H1 (cell line): Measurements from ENCODE around the gene GRIA1. TPM values are rescaled to one million over a fixed set of nuclear protein-coding genes. Genes with fewer than 3 reads are reported as not detected.

ENCODE experiments used
- CTCF ChIA-PET: fragments of 300-600 bp; sonication (Branson Sonifier 250); formaldehyde crosslinking; loops from one replicate; lab custom pipeline; 2021; ENCODE audit not compliant: partially characterized antibody; lab: Charles Lee
- POLR2A ChIA-PET: fragments of 300-600 bp; sonication (Branson Sonifier 250); formaldehyde crosslinking; loops from one replicate; lab custom pipeline; 2021; ENCODE audit warnings: inconsistent platforms; ENCODE audit not compliant: partially characterized antibody; lab: Charles Lee
- DNase-seq, 2 experiments: peaks; one replicate each; pipeline versions ENCODE4 v3.0.0 to v3.0.0-alpha.2; 2010 to 2022; ENCODE audit warnings: low spot score in 2 of 2, low read depth in 1 of 2, mixed read lengths in 1 of 2
- FAIRE-seq: peaks from 2 replicates; lab custom pipeline; 2011; peaks lifted over from hg19 to GRCh38; lab: Jason Lieb, UNC
- H2AFZ ChIP-seq: 2 replicates; pipeline ENCODE4 v1.8.1; 2012; ENCODE audit warnings: low read length, inconsistent platforms
- H2AK5ac ChIP-seq: 2 replicates; pipeline ENCODE4 v1.6.1; 2013; ENCODE audit warnings: low read depth, low read length
- H2BK120ac ChIP-seq: replicated peaks from 2 replicates; pipeline ENCODE3; 2013; ENCODE audit warnings: low read depth, low read length, inconsistent platforms
- H2BK12ac ChIP-seq: 2 replicates; pipeline ENCODE4 v1.6.1; 2013; ENCODE audit warnings: low read depth, low read length
- H2BK15ac ChIP-seq: 2 replicates; pipeline ENCODE4 v1.6.1; 2013; ENCODE audit warnings: low read length
- H2BK20ac ChIP-seq: 2 replicates; pipeline ENCODE4 v1.6.1; 2013; ENCODE audit warnings: low read length
- H2BK5ac ChIP-seq: 2 replicates; pipeline ENCODE4 v1.6.1; 2013; ENCODE audit warnings: low read depth, low read length
- H3K14ac ChIP-seq: 2 replicates; pipeline ENCODE4 v1.6.1; 2013; ENCODE audit warnings: inconsistent platforms; ENCODE audit not compliant: insufficient read length
- H3K18ac ChIP-seq: 2 replicates; pipeline ENCODE4 v1.6.1; 2013; ENCODE audit warnings: low read length; ENCODE audit errors: extremely low read depth
- H3K23ac ChIP-seq: 2 replicates; pipeline ENCODE4 v1.6.1; 2013; ENCODE audit warnings: inconsistent platforms; ENCODE audit not compliant: insufficient read length
- H3K23me2 ChIP-seq: 2 replicates; pipeline ENCODE4 v1.6.1; 2013; ENCODE audit warnings: low read depth, low read length
- H3K27ac ChIP-seq: 2 replicates; pipeline ENCODE4 v1.6.1; 2011; ENCODE audit warnings: low read depth, low read length, inconsistent platforms
- H3K27me3 ChIP-seq, 4 experiments: replicated peaks in 1 of 4; 1 replicate in 1 of 4; 2 replicates in 3 of 4; pipeline versions ENCODE4 v1.6.1 to v1.8.1; 2011 to 2013; ENCODE audit warnings: low read length in 3 of 4, mild to moderate bottlenecking in 3 of 4, inconsistent platforms in 2 of 4, mixed read lengths in 2 of 4, moderate library complexity in 1 of 4; ENCODE audit not compliant: control insufficient read depth in 3 of 4, insufficient read depth in 3 of 4; ENCODE audit errors: extremely low read depth in 1 of 4
- H3K36me3 ChIP-seq, 4 experiments: 2 replicates each; pipeline versions ENCODE4 v1.6.1 to v1.8.1; 2011 to 2013; ENCODE audit warnings: mild to moderate bottlenecking in 4 of 4, low read length in 3 of 4, moderate library complexity in 2 of 4, control low read depth in 1 of 4, inconsistent platforms in 1 of 4; ENCODE audit not compliant: insufficient read depth in 4 of 4, control insufficient read depth in 2 of 4
- H3K4ac ChIP-seq: replicated peaks from 2 replicates; pipeline ENCODE3; 2013; ENCODE audit warnings: low read length, low read depth, mixed read lengths, inconsistent platforms; ENCODE audit not compliant: insufficient read length
- H3K4me1 ChIP-seq, 4 experiments: replicated peaks in 1 of 4; 1 replicate in 1 of 4; 2 replicates in 3 of 4; pipeline versions ENCODE4 v1.6.1 to v1.8.1; 2011 to 2013; ENCODE audit warnings: low read length in 3 of 4, inconsistent platforms in 2 of 4, mixed read lengths in 1 of 4; ENCODE audit not compliant: insufficient read depth in 4 of 4, control insufficient read depth in 3 of 4
- H3K4me2 ChIP-seq, 2 experiments: 2 replicates each; pipeline versions ENCODE4 v1.6.1 to v1.8.1; 2011 to 2013; ENCODE audit warnings: low read depth in 2 of 2, low read length in 2 of 2, control low read depth in 1 of 2, inconsistent platforms in 1 of 2, mild to moderate bottlenecking in 1 of 2; ENCODE audit not compliant: insufficient read depth in 1 of 2
- H3K4me3 ChIP-seq, 4 experiments: fragments of 200-600, 300-600 bp in 1 of 4; sonication (generic), shearing (Covaris generic), sonication (Bioruptor Twin) in 1 of 4; 2 replicates each; pipeline versions ENCODE4 v1.5.1 to v1.8.1; 2011 to 2016; ENCODE audit warnings: low read length in 4 of 4, low read depth in 3 of 4, control low read depth in 2 of 4, inconsistent platforms in 2 of 4, mild to moderate bottlenecking in 2 of 4, mixed read lengths in 1 of 4, moderate library complexity in 1 of 4; ENCODE audit not compliant: insufficient read depth in 2 of 4; ENCODE audit errors: extremely low read depth in 1 of 4
- H3K56ac ChIP-seq: replicated peaks from 2 replicates; pipeline ENCODE3; 2013; ENCODE audit warnings: low read depth, mild to moderate bottlenecking, mixed read lengths, low read length, inconsistent platforms; ENCODE audit not compliant: insufficient read length
- H3K79me1 ChIP-seq: 2 replicates; pipeline ENCODE4 v1.6.1; 2013; ENCODE audit warnings: low read depth, low read length, control low read depth
- H3K79me2 ChIP-seq, 2 experiments: 2 replicates each; pipeline versions ENCODE4 v1.6.1 to v1.8.1; 2012 to 2013; ENCODE audit warnings: low read length in 2 of 2, mild to moderate bottlenecking in 2 of 2, inconsistent platforms in 1 of 2; ENCODE audit not compliant: insufficient read depth in 2 of 2, control insufficient read depth in 1 of 2
- H3K9ac ChIP-seq, 4 experiments: replicated peaks in 1 of 4; 1 replicate in 1 of 4; 2 replicates in 3 of 4; pipeline versions ENCODE4 v1.6.1 to v1.8.1; 2011 to 2013; ENCODE audit warnings: low read depth in 3 of 4, low read length in 3 of 4, control low read depth in 2 of 4, mild to moderate bottlenecking in 2 of 4, moderate library complexity in 2 of 4, inconsistent platforms in 1 of 4; ENCODE audit errors: extremely low read depth in 1 of 4
- H3K9me3 ChIP-seq, 2 experiments: 2 replicates each; pipeline versions ENCODE4 v1.6.1 to v1.8.1; 2012 to 2013; ENCODE audit warnings: mild to moderate bottlenecking in 2 of 2, moderate library complexity in 2 of 2, control low read depth in 1 of 2, inconsistent platforms in 1 of 2, low read depth in 1 of 2, low read length in 1 of 2, mixed read lengths in 1 of 2; ENCODE audit not compliant: insufficient read depth in 2 of 2
- H4K20me1 ChIP-seq, 2 experiments: replicated peaks in 1 of 2; 2 replicates each; pipeline versions ENCODE3 to v1.8.1; 2011 to 2013; ENCODE audit warnings: inconsistent platforms in 2 of 2, low read length in 2 of 2, mild to moderate bottlenecking in 1 of 2; ENCODE audit not compliant: insufficient read depth in 2 of 2, control insufficient read depth in 1 of 2
- H4K5ac ChIP-seq: 2 replicates; pipeline ENCODE4 v1.6.1; 2013; ENCODE audit warnings: low read length, low read depth, mixed read lengths, inconsistent platforms; ENCODE audit not compliant: insufficient read length
- H4K8ac ChIP-seq: 2 replicates; pipeline ENCODE4 v1.8.0; 2013; ENCODE audit warnings: mild to moderate bottlenecking, moderate library complexity, low read length, inconsistent platforms; ENCODE audit not compliant: insufficient read depth; ENCODE audit errors: extremely low read depth
- H4K91ac ChIP-seq: replicated peaks from 2 replicates; pipeline ENCODE3; 2013; ENCODE audit warnings: low read length, mixed read lengths, inconsistent platforms; ENCODE audit not compliant: insufficient read length
- ATF3 ChIP-seq: IDR thresholded peaks from 2 replicates; pipeline ENCODE4 v1.6.1; 2011; ENCODE audit warnings: low read depth, mild to moderate bottlenecking, low read length; ENCODE audit not compliant: insufficient read depth
- BCL11A ChIP-seq, 2 experiments: IDR thresholded peaks; one replicate each; pipeline ENCODE4 v1.6.1; 2011; ENCODE audit warnings: low read depth in 2 of 2, low read length in 2 of 2, mild to moderate bottlenecking in 2 of 2
- CHD2 ChIP-seq: IDR thresholded peaks from 2 replicates; pipeline ENCODE4 v1.6.1; 2012; ENCODE audit warnings: low read length, improper control_type of control experiment
- CREB1 ChIP-seq: IDR thresholded peaks from 2 replicates; pipeline ENCODE4 v1.6.1; 2012; ENCODE audit warnings: inconsistent platforms
- JUND ChIP-seq: IDR thresholded peaks from 2 replicates; pipeline ENCODE4 v1.6.1; 2011; ENCODE audit warnings: mild to moderate bottlenecking, improper control_type of control experiment, low read length
- KDM5A ChIP-seq: fragments of 200-600 bp; IDR thresholded peaks from 2 replicates; pipeline ENCODE4 v1.7.1; 2012; ENCODE audit warnings: mild to moderate bottlenecking, low read length, inconsistent platforms, mixed read lengths
- MAX ChIP-seq: IDR thresholded peaks from 2 replicates; pipeline ENCODE4 v1.6.1; 2012; ENCODE audit warnings: inconsistent platforms
- PHF8 ChIP-seq: fragments of 200-600 bp; sonication (generic); conservative IDR thresholded peaks from 2 replicates; pipeline ENCODE4 v1.7.1; 2012; ENCODE audit warnings: low read depth, mild to moderate bottlenecking, inconsistent platforms, low read length, moderate library complexity
- POLR2A ChIP-seq, 2 experiments: IDR thresholded peaks; 1 replicate in 1 of 2; 2 replicates in 1 of 2; pipeline ENCODE4 v1.6.1; 2011; ENCODE audit warnings: low read depth in 2 of 2, low read length in 2 of 2, mild to moderate bottlenecking in 2 of 2; ENCODE audit errors: control extremely low read depth in 1 of 2
- RNF2 ChIP-seq: fragments of 200-900, 300-1000 bp; sonication (generic); IDR thresholded peaks from 2 replicates; pipeline ENCODE4 v1.7.1; 2016; ENCODE audit warnings: borderline replicate concordance, low read depth, mild to moderate bottlenecking, antibody characterized with exemption, low read length; ENCODE audit not compliant: poor library complexity, severe bottlenecking; ENCODE audit errors: missing control alignments
- RXRA ChIP-seq: IDR thresholded peaks from 2 replicates; pipeline ENCODE4 v1.6.1; 2011; ENCODE audit warnings: low read depth, mild to moderate bottlenecking, low read length, moderate library complexity; ENCODE audit not compliant: insufficient read depth
- SIN3A ChIP-seq, 2 experiments: IDR thresholded peaks in 1 of 2; conservative IDR thresholded peaks in 1 of 2; 2 replicates each; pipeline ENCODE4 v1.6.1; 2011 to 2012; ENCODE audit warnings: low read length in 2 of 2, improper control_type of control experiment in 1 of 2, low read depth in 1 of 2, mild to moderate bottlenecking in 1 of 2
- SP2 ChIP-seq: IDR thresholded peaks from 2 replicates; pipeline ENCODE4 v1.6.1; 2012; ENCODE audit warnings: mild to moderate bottlenecking, low read length, inconsistent platforms
- SRF ChIP-seq: IDR thresholded peaks from 2 replicates; pipeline ENCODE4 v1.6.1; 2011; ENCODE audit warnings: mild to moderate bottlenecking, low read depth, low read length, moderate library complexity
- WGBS, 2 experiments: shearing (Covaris generic) in 1 of 2; methylation state at CpG; one replicate each; pipeline versions ENCODE4 v1.1.6 to v1.1.7; 2013 to 2015; ENCODE audit warnings: low lambda C conversion rate in 2 of 2, mixed read lengths in 2 of 2, inconsistent platforms in 1 of 2, low coverage in 1 of 2, missing lambda C conversion rate in 1 of 2; ENCODE audit not compliant: insufficient replicate concordance in 2 of 2, insufficient coverage in 1 of 2, insufficient read length in 1 of 2; ENCODE audit errors: extremely low coverage in 1 of 2, missing lambda C conversion rate in 1 of 2; 5-methylcytosine and 5-hydroxymethylcytosine counted together
- polyA plus RNA-seq, 7 experiments: library from polyadenylated mRNA; depleted of rRNA in 3 of 7; stranded (reverse) in 5 of 7; unstranded in 2 of 7; fragments of >200 nt in 5 of 7; fragments of 200-250 nt in 2 of 7; gene quantifications; 1 replicate in 5 of 7; 2 replicates in 1 of 7; 4 replicates in 1 of 7; pipeline versions ENCODE4 v1.2.1 to v1.2.3, GENCODE V29; 2011 to 2013; ENCODE audit warnings: missing spikeins in 2 of 7, mixed read lengths in 2 of 7
- total RNA-seq: library from RNA; stranded (reverse); fragmentation: NEBNext Ultra II Directional; extraction: Animal tissue kit (Norgen Biotek cat#: 25700); gene quantifications from 2 replicates; pipeline ENCODE4 v1.2.1, GENCODE V29; 2021

Gene GRIA1
- total and polyA plus RNA-seq, 2 of the 8 experiments (the other 6 are each of a cell fraction or from before 2014, with no cell fraction given): 0.97 to 2.5 TPM

- H3K23me2 ChIP-seq: no peaks in the 10 kb centered on the region
- H3K79me2 ChIP-seq: no peaks in the 10 kb centered on the region
- no peak overlapping the region for H2BK15ac ChIP-seq
- H3K4me3 ChIP-seq: no peak overlapping the region
- H4K5ac ChIP-seq: no peak overlapping the region
- POLR2A ChIA-PET: no interaction called here
- FAIRE-seq (no peak), DNase-seq (no peak)
- no peak overlapping the region for H2BK12ac ChIP-seq
- H3K9me3 ChIP-seq: 0 out of 4 replicates have a peak, but pooled peaks cover 0 to 1% of the 10 kb centered on the region in 2 experiments
- H2AK5ac ChIP-seq: no peak overlapping the region
- H3K4me1 ChIP-seq: peaks cover 0 to 3% (median 0%) of the 10 kb centered on the region in 4 experiments; a peak in 1 of 7 replicates
- H4K20me1 ChIP-seq: no peaks in the 10 kb centered on the region
- H3K27me3 ChIP-seq: no peaks in the 10 kb centered on the region
- 93% methylated on average over 3 of the region's 3 CpGs; no CpG with 5 or more reads in 1 of the 2 experiments for WGBS, 2 experiments
- CTCF ChIA-PET: interaction anchor here (1.1 to 1.3 kb wide), 2 partner anchors 16 to 57 kb away, joined by 4 to 7 read pairs; no protein-coding TSS in a partner anchor
- H3K56ac ChIP-seq: no peak overlapping the region
- no peak overlapping the region for H4K8ac ChIP-seq
- no peak overlapping the region for H3K14ac ChIP-seq
- H2BK5ac ChIP-seq: no peak overlapping the region
- no peak overlapping the region for H3K23ac ChIP-seq
- H2AFZ ChIP-seq: no peak overlapping the region
- no peaks in the 10 kb centered on the region for H3K79me1 ChIP-seq
- no peak overlapping the region for H2BK120ac ChIP-seq
- no peak overlapping the region for H2BK20ac ChIP-seq
- H3K27ac ChIP-seq: no peak overlapping the region
- no peak overlapping the region for H3K18ac ChIP-seq
- H3K9ac ChIP-seq: no peak overlapping the region
- H3K4me2 ChIP-seq: no peak overlapping the region
- H3K36me3 ChIP-seq: no peaks in the 10 kb centered on the region
- H3K4ac ChIP-seq: no peak overlapping the region
- no peak overlapping the region for H4K91ac ChIP-seq
- no peak for TF ChIP-seq SIN3A (conservative IDR thresholded peaks at IDR 0.05 in 1 of 2, IDR thresholded peaks at IDR 0.05 in 1 of 2; ENCODE audit: low read depth in 1 of 2, low read length in 2 of 2)
- TF ChIP-seq SRF: no peak
- no peak for TF ChIP-seq PHF8
- no peak for TF ChIP-seq JUND
- TF ChIP-seq KDM5A: no peak
- TF ChIP-seq MAX: no peak
- TF ChIP-seq CREB1: no peak
- no peak for TF ChIP-seq POLR2A (IDR thresholded peaks at IDR 0.05; ENCODE audit: control extremely low read depth in 1 of 2, low read depth in 2 of 2, low read length in 2 of 2)
- TF ChIP-seq BCL11A (IDR thresholded peaks at IDR 0.05; ENCODE audit: low read depth in 2 of 2, low read length in 2 of 2): no peak
- TF ChIP-seq RNF2: no peak
- no peak for TF ChIP-seq SP2
- no peak for TF ChIP-seq ATF3
- no peak for TF ChIP-seq RXRA
- TF ChIP-seq CHD2: no peak
Observed at GRCh38 chr5:153460421-153460820, 30.0 kb upstream of the GRIA1 start.
